Limb (tissue), 2 donors: ENCODE results near the gene KCNJ14.

Experiments
- DNase-seq, 2 donors: peaks; one replicate each; pipeline ENCODE4 v3.0.0-alpha.2; 2016; ENCODE audit errors: extremely low spot score in 2 of 2

The KCNJ14 gene

GRCh38 chr19:48445256-48445605, 10.1 kb upstream of the KCNJ14 start:
- peak in 1 of 2 donors; percentile 75 for DNase-seq

DNA sequence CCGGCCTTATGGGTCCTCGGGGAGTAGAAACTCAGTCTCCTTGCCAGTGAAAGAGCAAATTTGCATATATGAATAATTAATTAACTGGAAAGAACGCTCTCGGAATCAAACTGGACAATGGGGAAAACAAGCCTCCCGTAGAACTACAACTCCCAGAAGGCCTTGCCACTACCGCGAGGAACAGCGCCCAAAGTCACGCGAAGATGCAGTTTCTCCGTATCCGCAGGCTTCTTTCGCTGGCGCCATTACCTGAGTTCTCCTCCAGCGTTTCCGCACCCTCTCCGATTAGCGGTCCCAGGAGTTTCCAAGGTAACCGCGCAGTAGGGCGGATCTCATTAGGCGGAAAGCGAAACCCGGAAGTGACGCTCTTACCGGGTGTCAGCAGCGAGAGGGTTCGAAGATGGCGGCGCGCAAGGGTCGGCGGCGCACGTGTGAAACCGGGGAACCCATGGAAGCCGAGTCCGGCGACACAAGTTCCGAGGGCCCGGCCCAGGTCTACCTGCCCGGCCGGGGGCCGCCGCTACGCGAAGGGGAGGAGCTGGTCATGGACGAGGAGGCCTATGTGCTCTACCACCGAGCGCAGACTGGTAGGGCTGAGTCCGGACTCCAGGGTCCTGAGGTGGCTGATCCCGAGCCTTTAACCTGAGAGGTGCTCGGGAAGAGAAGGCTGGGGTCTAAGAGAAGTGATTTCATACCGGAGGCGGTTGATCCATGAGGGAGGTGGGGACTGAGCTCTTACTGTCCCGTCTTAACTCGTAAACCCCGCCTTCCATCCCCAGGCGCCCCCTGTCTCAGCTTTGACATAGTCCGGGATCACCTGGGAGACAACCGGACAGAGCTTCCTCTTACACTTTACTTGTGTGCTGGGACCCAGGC, 9.5 kb upstream of the KCNJ14 start, which contains the start of gene GRWD1:
Gene GRWD1 (plus strand): TSS at position 378 of the 876 bp plus-strand sequence. CDS start 23 bp downstream, at position 401.
- peak; percentile 92 to 95 for DNase-seq

- DNase-seq = no peak
These were observed 8.8 kb upstream of the KCNJ14 start for GRCh38 chr19:48446579-48446978.

- DNase-seq = no peak
These were observed 6.8 kb upstream of the KCNJ14 start for GRCh38 chr19:48448563-48448962.

GRCh38 chr19:48450441-48450840, 4.9 kb upstream of the KCNJ14 start:
- peak in 1 of 2 donors; percentile 24 for DNase-seq

GRCh38 chr19:48450863-48451262, 4.5 kb upstream of the KCNJ14 start:
- no peak for DNase-seq

- no peak for DNase-seq
These were observed 3.8 kb upstream of the KCNJ14 start for GRCh38 chr19:48451624-48452023.

- DNase-seq = no peak
These were observed 2.8 kb upstream of the KCNJ14 start for GRCh38 chr19:48452289-48453190.

- DNase-seq = peak in 1 of 2 donors; percentile 24
These were observed 1.1 kb upstream of the KCNJ14 start for GRCh38 chr19:48454150-48454730.

DNA sequence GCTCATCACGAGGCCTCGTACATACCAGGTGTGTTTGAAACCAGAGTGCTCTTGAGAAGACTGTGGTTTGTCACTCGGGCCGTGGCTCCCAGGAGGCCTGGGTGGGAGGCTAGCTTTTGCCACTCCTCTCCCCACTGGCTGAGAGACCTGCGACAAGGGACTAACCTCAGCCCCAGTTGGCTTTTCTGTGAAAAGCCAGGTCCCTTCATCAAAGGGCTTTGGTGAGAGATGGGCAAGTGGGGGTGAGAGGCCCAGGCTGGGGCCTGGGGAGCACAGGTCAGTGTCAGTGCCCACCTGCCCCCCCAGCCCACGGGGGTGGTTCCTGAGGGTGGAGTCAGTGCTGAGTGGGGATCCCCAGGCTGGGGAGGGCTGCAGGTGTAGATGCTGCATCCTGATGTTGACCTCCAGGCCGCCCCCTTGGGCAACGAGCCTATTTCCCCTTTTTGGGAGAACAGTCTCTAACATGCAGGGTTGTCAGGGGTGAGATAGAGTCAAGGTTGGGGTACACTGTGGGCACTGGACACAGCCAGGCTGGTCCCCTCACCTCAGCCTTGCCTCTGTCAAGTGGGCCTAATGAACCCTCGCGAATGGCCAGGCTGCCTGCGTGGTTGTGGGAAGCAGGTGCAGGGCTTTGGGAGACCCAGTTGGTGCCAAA, 661 bp downstream of the KCNJ14 start:
- DNase-seq = peak in 1 of 2 donors; percentile 26

GRCh38 chr19:48456864-48457263, 1.5 kb downstream of the KCNJ14 start:
- no peak for DNase-seq

DNA sequence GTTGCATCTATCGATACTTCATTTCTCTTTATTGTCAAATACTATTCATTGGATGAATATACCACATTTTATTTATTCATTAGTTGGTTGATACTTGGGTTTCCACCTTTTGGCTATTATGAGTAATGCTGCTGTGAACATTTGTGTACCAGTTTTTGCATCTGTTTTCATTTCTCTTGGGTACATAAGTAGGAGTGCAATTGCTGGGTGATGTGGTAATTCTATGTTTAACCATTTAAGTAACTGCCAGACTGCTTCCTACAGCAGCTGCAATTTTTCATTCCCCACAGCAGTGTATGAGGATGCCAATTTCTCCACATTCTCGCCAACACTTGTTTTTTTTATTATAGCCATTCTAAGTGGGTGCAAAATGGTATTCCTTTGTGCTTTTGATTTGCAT, 2.6 kb downstream of the KCNJ14 start:
- DNase-seq = no peak

GRCh38 chr19:48461651-48461981, 6.2 kb downstream of the KCNJ14 start:
- DNase-seq = no peak

GRCh38 chr19:48461982-48462655, 6.7 kb downstream of the KCNJ14 start:
- peak in 1 of 2 donors; percentile 46 for DNase-seq

GRCh38 chr19:48465215-48465614, 9.8 kb downstream of the KCNJ14 start:
- DNase-seq = no peak

DNA sequence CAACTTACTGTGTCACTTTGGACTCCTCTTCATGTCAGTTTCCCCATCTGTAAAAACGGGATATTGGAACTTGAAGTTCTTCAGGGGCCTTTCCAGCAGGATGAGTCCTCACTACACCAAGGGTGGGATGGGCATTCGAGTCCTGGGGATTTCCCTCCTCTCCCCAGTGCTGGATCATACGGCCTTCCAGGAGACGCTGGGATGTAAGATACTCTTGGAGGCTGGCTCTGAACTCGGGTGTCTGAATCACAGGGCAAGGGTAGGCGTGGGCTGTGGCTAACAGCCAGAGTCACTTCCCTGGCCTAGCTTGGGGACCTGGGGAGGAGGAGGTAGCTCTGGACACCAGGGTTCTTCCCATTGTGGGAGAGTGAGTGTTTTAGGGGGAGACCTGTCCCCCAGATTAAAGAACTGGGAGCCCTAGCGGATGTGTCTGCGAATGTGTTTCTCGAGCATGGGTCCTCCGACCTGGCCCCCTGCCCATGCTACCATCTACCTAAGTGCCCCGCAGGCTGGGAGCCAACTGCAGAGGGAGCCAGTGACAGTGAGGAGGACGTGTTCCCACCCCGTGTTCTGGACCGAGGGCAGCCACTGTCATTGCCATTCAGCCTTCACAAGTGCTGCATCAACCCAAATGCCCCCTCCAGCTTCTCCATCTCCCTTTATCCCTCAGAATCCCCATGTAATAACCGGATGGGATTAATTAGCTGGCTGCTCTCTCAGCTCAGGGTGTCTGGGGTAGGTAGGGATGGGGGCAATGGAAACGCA, 11.4 kb downstream of the KCNJ14 start:
- no peak for DNase-seq

DNA sequence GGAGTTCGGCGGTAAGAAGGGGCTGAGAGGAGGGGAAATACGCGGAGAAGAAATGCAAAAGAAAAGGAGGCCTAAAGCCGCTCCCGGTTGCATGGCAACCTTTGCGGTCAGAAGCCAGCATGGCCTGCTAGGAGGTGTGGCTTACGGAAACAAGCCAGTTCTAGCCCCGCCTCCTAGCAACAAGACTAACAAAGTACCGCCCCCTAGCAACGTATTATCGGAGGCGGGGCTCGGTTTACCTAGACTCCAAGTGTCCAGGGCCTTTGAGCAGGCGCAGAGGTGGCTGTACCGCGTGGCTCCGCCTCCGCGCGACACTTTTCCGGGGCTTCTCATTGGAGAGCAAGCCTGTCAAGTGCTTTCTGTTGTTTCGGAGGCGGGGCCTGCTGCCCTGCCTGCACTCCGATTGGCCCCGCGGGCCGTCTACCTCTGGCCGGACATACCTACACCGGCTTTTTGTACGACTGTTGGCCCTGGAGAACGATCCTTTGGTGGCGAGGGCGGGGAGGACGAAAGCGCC, 13.5 kb downstream of the KCNJ14 start:
- DNase-seq = peak; percentile 99

DNA sequence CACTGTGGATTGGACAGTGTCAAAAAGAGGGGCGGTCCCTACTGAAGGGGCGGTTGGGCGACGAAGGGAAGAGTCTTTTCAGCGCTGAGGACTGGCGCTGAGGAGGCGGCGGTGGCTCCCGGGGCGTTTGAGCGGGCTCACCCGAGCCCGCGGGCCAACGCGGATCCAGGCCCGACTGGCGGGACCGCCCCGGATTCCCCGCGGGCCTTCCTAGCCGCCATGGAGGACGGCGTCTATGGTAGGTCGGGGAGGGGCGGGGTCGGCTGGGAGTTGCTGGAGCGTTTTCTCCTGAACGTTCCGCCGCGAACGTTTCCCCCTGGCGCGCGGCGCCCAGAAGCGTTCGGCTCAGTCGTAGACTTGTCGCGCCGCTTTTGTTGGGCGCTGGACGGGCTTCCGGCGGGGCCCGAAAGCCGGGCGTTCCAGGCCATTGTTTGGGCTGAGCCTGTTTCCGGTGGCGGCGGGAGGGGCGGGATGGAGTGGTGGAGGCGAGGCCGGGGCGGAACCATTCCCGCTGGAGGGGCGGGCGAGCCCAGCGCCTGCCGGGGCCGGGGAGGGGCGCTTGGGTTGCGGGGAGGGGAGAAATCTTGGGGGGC, 14.0 kb downstream of the KCNJ14 start, which contains the start of gene CYTH2:
Gene CYTH2 (plus strand): TSS at position 81 of the 593 bp plus-strand sequence. CDS start 139 bp downstream, at position 220.
- peak; percentile 78 to 90 for DNase-seq

DNA sequence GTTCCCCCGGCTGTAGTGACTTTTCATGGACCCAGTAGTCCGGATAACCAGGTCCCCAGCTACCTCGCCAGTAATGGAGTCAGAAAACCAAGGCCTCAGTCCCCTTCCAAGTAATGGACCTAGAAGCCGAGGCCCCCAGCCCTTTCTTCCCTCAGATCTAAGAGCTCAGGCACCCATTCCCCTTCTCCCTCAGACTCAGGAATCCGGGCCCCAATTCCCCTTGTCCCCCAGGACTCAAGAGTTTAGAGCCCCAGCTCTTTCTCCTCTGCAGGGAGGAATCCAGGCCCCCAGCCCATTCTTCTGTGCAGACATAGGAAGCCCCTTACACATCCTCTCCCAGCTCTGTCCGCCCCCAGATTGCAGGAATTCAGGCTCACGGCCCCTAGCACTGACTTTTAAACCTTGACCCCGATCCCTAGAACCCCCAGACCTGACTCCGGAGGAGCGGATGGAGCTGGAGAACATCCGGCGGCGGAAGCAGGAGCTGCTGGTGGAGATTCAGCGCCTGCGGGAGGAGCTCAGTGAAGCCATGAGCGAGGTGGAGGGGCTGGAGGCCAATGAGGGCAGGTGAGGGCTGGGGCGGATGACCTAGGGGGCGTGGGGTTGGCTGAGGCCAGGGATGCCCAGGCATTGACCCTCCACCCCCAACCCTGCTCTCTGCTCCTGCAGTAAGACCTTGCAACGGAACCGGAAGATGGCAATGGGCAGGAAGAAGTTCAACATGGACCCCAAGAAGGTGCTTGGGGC, 14.7 kb downstream of the KCNJ14 start:
- no peak for DNase-seq
